Neural crest cell (in vitro differentiated cells): ENCODE data around the gene MRPL45. TPM values are rescaled to one million over a fixed set of nuclear protein-coding genes. Genes with fewer than 3 reads are reported as not detected.

ENCODE experiments used
- DNase-seq: peaks from one replicate; pipeline ENCODE4 v3.0.0; 2021; ENCODE audit warnings: low read depth, mixed read lengths, low spot score
- H3K27ac Mint-ChIP-seq: one replicate; pipeline ENCODE4 v1.8.0; 2021; ENCODE audit warnings: mild to moderate bottlenecking, mixed read lengths; ENCODE audit not compliant: unreplicated experiment
- H3K27me3 Mint-ChIP-seq: 2 replicates; pipeline ENCODE4 v1.8.0; 2021; ENCODE audit warnings: low read depth, mild to moderate bottlenecking, mixed read lengths
- H3K36me3 Mint-ChIP-seq: 2 replicates; pipeline ENCODE4 v1.8.0; 2021; ENCODE audit warnings: low read depth, mild to moderate bottlenecking, mixed read lengths
- H3K4me1 Mint-ChIP-seq: 2 replicates; pipeline ENCODE4 v1.8.0; 2021; ENCODE audit warnings: mixed read lengths
- H3K4me3 Mint-ChIP-seq: one replicate; pipeline ENCODE4 v1.8.0; 2021; ENCODE audit warnings: mild to moderate bottlenecking, mixed read lengths
- H3K9me3 Mint-ChIP-seq: 2 replicates; pipeline ENCODE4 v1.8.0; 2021; ENCODE audit warnings: mixed read lengths
- total RNA-seq: library from RNA; stranded (reverse); gene quantifications from 2 replicates; pipeline ENCODE4 v1.2.1, GENCODE V29; 2021
- TF ChIP-seq, protein P1 (sequence below): fragments of 200-600 bp; sonication (generic); conservative IDR thresholded peaks from 2 replicates; pipeline ENCODE4 v1.5.0; 2021; ENCODE audit warnings: antibody characterized with exemption, mild to moderate bottlenecking

Gene MRPL45
- total RNA-seq, 1 donor from 2014 or later: 47.5 TPM

- no peaks in the 10 kb centered on the region for H3K27me3 Mint-ChIP-seq
- no peaks in the 10 kb centered on the region for H3K4me1 Mint-ChIP-seq
- no peaks in the 10 kb centered on the region for H3K9me3 Mint-ChIP-seq
- no peak for DNase-seq
- no peaks in the 10 kb centered on the region for H3K36me3 Mint-ChIP-seq
- H3K4me3 Mint-ChIP-seq: no peak overlapping the region
- TF ChIP-seq, protein P1, sequence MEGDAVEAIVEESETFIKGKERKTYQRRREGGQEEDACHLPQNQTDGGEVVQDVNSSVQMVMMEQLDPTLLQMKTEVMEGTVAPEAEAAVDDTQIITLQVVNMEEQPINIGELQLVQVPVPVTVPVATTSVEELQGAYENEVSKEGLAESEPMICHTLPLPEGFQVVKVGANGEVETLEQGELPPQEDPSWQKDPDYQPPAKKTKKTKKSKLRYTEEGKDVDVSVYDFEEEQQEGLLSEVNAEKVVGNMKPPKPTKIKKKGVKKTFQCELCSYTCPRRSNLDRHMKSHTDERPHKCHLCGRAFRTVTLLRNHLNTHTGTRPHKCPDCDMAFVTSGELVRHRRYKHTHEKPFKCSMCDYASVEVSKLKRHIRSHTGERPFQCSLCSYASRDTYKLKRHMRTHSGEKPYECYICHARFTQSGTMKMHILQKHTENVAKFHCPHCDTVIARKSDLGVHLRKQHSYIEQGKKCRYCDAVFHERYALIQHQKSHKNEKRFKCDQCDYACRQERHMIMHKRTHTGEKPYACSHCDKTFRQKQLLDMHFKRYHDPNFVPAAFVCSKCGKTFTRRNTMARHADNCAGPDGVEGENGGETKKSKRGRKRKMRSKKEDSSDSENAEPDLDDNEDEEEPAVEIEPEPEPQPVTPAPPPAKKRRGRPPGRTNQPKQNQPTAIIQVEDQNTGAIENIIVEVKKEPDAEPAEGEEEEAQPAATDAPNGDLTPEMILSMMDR: no peak
- H3K27ac Mint-ChIP-seq: no peak overlapping the region
Measured at GRCh38 chr17:38338053-38338452, 41.1 kb downstream of the MRPL45 start.

GRCh38 chr17:38338535-38338934, 41.6 kb downstream of the MRPL45 start:
- Mint-ChIP-seq H3K27ac (no peak overlapping the region), H3K4me1 (no peaks in the 10 kb centered on the region), H3K27me3 (no peaks in the 10 kb centered on the region), H3K9me3 (no peaks in the 10 kb centered on the region), H3K4me3 (no peak overlapping the region), H3K36me3 (no peaks in the 10 kb centered on the region)
- no peak for DNase-seq
- TF ChIP-seq, protein P1: no peak

DNA sequence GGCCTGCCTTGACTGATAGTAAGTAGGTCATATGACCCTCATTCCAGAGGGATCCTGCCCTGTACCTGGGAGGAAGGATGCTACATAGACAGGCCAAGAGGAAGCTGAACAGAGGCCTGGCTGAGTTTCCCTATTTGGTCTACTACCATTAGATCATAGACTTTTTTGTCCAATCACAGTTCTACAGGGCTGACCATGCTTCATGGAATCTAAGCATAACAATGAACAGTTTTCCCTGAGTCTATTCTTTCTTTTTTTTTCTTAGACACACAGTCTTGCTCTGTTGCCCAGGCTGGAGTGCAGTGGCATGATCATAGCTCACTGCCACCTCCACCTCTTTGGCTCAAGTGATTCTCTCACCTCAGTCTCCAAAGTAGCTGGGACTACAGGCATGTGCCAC, 42.9 kb downstream of the MRPL45 start:
- Mint-ChIP-seq H3K36me3 (no peaks in the 10 kb centered on the region), H3K27ac (no peak overlapping the region), H3K27me3 (no peaks in the 10 kb centered on the region), H3K4me1 (no peaks in the 10 kb centered on the region), H3K9me3 (no peaks in the 10 kb centered on the region), H3K4me3 (no peak overlapping the region)
- no peak for DNase-seq
- TF ChIP-seq, protein P1: no peak

DNA sequence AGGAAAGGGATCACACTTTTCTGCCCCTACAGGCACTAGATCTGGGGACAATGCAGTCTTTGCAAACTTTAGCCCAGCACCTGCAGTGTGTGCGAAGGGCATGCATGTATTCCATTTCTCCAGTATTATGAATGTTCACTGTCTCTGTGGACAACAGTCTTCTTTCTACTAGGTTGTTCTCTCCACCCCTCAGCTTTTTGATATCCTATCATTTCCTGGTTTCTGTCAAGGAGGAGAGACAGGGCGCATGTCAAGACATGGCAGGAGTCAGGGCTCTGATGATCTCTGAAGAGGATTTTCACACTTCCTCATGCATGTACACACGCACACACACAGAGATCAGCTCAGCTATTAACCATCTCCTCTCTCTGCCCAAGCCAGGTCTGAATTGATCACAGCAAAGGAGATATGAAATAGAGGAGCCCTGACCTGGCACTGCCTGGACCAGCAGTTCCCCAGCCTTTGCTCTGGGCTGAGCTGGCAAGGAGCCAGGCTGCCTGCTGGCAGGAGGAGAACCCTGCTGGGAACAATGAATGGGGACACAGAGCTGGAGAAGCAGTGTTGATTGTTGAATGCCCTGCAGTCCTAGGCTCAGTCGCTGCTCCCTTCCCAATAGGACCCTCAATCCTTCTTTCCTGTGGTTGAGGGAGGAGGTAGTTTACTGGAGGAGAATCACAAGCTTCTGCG, 44.2 kb downstream of the MRPL45 start:
- Mint-ChIP-seq H3K27me3 (no peaks in the 10 kb centered on the region), H3K36me3 (no peaks in the 10 kb centered on the region), H3K4me1 (no peaks in the 10 kb centered on the region), H3K9me3 (no peaks in the 10 kb centered on the region), H3K4me3 (no peak overlapping the region), H3K27ac (no peak overlapping the region)
- TF ChIP-seq, protein P1: no peak
- DNase-seq: no peak

- Mint-ChIP-seq H3K4me1 (no peaks in the 10 kb centered on the region), H3K4me3 (no peak overlapping the region), H3K27ac (no peak overlapping the region), H3K9me3 (no peaks in the 10 kb centered on the region), H3K36me3 (no peaks in the 10 kb centered on the region), H3K27me3 (no peaks in the 10 kb centered on the region)
- TF ChIP-seq, protein P1: no peak
- no peak for DNase-seq
Measured at GRCh38 chr17:38342886-38343607, 46.1 kb downstream of the MRPL45 start.
